ENCODE measurements around the gene ICA1. TPM values are rescaled to one million over a fixed set of nuclear protein-coding genes. Genes with fewer than 3 reads are reported as not detected.
"Not testable (repeated sequence)": the region's sequence is repeated elsewhere in the genome, so short reads cannot be mapped to it uniquely, and the experiment has no call there.

Gene ICA1
- total RNA-seq, result 1.9 TPM

GRCh38 chr7:8261711-8262695 lies at the start of gene ICA1:
ICA1 (minus strand) TSS chr7:8262167; CDS start chr7:8235926, 26,241 bp downstream.
- peak; percentile 85 for ATAC-seq
- peak; percentile 51 for DNase-seq (ENCODE audit: low spot score)

- DNase-seq (ENCODE audit: low spot score) (no peak), ATAC-seq (no peak)
Observed at GRCh38 chr7:8310876-8311275, 48.9 kb upstream of the ICA1 start.

DNA sequence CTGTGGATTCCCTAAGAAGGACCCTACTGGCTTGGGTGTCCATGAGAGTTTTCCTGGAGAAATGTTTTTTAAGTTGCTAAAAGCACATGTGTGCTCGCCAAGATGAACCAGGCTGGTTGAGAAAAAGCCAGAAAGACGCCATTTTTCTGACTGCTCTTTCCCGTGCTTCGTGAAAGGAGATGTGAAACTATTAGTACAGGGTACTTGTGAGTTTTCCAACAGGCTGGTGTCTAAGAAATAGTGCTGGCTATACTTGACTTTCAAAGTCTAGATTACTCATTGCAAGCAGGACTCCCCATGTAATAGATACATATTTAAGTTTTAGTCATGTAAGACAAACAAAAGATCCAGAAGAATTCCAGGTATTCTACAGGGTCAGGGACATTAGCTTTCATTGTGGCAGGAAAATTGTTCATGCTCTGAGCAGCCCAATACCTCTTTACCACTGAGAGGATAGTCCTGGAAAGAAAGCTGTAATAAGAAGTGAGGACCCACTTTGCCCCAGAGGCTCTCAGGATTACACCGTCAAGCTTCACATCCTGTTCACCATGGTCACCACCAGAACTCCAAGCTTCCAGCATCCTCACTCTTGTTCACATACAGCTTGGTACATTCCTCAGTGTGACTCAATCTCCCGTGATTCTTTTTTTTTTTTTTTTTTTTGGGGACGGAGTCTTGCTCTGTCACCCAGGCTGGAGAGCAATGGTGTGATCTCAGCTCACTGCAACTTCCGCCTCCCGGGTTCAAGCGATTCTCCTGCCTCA lies 43.8 kb upstream of the ICA1 start:
- ATAC-seq (no peak), DNase-seq (ENCODE audit: low spot score) (no peak)

- DNase-seq (ENCODE audit: low spot score) (no peak), ATAC-seq (no peak)
Observed at GRCh38 chr7:8305104-8305503, 43.1 kb upstream of the ICA1 start.

DNA sequence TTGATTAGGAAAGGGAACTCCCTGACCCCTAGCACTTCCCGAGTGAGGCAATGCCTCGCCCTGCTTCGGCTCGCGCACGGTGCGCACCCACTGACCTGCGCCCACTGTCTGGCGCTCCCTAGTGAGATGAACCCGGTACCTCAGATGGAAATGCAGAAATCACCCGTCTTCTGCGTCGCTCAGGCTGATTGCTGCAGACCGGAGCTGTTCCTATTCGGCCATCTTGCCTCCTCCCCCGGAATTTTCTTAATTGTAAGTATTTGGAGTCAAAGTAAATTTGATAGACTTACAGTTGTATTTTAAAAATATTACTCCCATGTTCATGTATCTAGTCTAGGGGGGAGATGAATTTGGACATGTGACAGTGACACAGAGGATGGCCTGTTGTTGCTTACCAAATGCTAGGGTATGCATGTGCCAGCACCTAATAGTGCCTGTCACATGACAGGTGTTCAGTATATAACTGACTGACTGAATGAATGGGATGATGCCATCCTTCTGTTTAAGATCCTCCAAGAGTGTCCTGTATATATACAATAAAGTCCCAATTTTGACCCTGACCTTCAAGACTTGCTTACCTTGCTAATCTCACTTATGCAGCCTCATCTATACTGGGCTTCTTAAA lies 42.0 kb upstream of the ICA1 start:
- DNase-seq (ENCODE audit: low spot score), result no peak

DNA sequence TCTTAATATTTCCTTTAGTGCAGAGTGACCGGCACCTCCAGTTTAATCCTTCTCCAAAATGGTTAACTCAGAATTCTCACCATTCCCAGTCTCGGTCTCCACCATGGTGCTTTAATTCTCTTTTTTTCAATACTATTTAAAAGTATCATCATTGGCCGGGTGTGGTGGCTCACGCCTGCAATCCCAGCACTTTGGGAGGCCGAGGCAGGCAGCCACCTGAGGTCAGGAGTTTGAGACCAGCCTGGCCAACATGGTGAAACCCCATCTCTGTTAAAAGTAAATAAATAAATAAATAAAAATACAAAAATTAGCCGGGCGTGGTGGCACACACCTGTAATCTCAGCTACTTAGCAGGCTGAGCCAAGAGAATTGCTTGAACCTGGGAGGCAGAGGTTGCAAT lies 35.1 kb upstream of the ICA1 start:
- DNase-seq (ENCODE audit: low spot score); ATAC-seq: not testable (repeated sequence)

More for the DNA sequence above, 42.0 kb upstream of the ICA1 start:
- ATAC-seq, result no peak

DNA sequence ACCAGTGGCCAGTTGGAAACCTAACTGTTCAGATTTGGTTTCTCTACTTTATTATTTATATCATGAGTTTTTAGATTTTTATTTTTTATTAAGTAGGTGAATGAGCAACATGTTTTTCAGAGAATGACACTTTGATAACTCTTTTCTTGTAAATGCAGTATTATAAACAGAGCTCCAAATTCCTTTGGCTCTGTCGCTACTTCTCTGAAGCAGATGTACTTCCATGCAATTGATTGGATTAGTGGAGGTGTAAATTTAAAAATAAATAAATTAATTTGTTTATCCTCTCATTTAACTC lies 34.3 kb upstream of the ICA1 start:
- DNase-seq (ENCODE audit: low spot score) (no peak), ATAC-seq (no peak)

DNA sequence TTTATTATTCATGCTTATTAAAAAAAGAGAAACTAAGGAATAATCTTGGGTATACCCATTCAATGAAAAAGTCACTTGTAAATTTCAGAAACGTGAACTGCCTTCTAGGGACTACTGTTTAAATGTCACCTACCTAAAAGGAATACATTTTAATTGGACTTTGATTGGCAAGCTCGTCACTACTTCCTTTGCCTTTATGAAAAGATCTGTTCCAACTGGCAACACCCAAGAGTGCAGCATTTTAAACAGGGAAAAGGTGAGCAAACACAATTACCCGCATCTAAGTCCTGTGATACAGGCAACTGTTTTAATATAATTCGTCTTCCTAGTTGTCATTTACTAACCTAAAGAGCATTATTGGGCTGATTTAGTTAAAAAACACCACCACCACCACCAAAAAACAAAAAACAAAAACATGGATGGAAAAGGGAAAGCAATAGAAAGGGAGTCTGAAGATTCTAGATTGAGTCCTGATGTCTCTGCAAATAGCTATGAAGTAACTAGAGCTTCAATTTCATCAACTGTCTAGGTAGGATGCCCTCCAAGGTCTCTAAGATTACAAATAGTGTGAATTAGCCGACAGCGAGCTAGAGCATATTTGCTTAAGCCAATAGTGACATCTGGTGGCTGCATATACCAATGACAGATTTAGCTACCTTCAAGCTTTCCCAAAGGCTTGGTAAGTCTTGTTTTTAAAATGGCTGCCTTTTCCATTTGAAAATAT lies 33.8 kb upstream of the ICA1 start:
- DNase-seq (ENCODE audit: low spot score) (no peak), ATAC-seq (peak; percentile 100)

- no peak for ATAC-seq
Observed at GRCh38 chr7:8291397-8292141, 29.6 kb upstream of the ICA1 start.

GRCh38 chr7:8290645-8291308 lies 28.8 kb upstream of the ICA1 start:
- no peak for DNase-seq (ENCODE audit: low spot score)
- ATAC-seq, result peak; percentile 86

More at GRCh38 chr7:8291397-8292141, 29.6 kb upstream of the ICA1 start:
- DNase-seq (ENCODE audit: low spot score), result no peak

GRCh38 chr7:8286118-8286517 lies 24.2 kb upstream of the ICA1 start:
- DNase-seq (ENCODE audit: low spot score), result no peak
- ATAC-seq, result no peak

- ATAC-seq (no peak), DNase-seq (ENCODE audit: low spot score) (no peak)
Observed at GRCh38 chr7:8285155-8285554, 23.2 kb upstream of the ICA1 start.

DNA sequence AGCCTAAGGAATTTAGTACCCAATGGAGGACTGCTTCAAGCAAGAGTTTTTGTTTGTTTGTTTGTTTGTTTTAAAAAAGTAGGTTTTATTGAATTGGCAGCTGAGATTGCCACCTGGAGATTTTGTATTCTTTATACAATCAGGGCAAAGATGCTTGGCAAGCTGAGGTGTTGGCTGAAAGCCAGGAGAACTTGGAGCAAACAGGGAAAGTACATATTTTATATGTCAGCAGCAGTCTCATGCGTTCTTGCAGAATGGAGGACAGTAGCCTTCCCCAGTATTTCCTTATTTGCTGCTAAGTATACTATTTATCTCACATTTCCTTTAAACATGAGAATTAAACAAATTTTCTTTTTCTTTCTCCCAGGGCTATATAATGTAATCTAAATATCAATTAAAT lies 22.6 kb upstream of the ICA1 start:
- DNase-seq (ENCODE audit: low spot score) (no peak), ATAC-seq (no peak)

DNA sequence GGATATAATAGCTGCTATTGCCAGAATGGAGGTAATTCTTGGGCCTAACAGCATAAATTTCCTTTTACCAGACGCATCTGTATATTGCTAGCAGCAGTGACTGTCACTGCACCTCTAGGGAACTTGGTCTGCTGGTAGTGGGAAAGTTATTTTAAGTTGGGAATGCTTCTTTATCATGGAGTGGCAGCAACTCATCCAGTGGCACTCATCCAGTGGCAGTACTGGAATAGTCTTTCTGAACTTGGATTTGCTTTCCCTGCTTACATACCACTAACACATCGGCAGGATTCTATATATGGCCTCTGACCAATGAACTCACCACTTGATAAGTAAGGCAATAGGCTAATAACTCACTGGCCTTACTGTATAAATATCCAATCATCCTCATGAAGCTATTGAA lies 22.0 kb upstream of the ICA1 start:
- ATAC-seq (no peak), DNase-seq (ENCODE audit: low spot score) (no peak)

- ATAC-seq (no peak), DNase-seq (ENCODE audit: low spot score) (no peak)
Observed at GRCh38 chr7:8282871-8283270, 20.9 kb upstream of the ICA1 start.

GRCh38 chr7:8282162-8282561 lies 20.2 kb upstream of the ICA1 start:
- peak; percentile 83 for ATAC-seq
- peak; percentile 51 for DNase-seq (ENCODE audit: low spot score)

GRCh38 chr7:8278183-8278582 lies 16.2 kb upstream of the ICA1 start:
- no peak for ATAC-seq
- DNase-seq (ENCODE audit: low spot score), result no peak

- no peak for DNase-seq (ENCODE audit: low spot score)
- ATAC-seq, result peak; percentile 76
Observed at GRCh38 chr7:8277394-8277982, 15.5 kb upstream of the ICA1 start.

DNA sequence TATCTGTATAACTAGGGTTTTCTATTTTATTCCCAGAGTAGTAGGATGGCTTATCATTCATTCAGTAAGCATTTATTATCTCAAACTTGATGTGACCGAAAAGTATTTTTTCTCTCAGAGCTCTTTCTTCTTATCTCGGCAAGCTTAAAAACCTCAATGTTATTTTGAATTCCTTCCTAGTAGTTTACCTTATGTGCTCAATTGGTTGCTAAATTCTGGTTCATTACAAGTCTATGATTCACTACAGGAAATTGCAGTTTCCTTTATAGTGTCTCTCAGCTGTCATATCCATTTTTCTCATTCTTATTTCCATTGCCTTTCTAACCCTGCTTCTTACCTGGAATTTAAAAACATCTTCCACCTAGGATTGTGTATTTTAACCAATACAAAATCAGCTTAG lies 12.6 kb upstream of the ICA1 start:
- DNase-seq (ENCODE audit: low spot score) (no peak), ATAC-seq (no peak)
